ENCODE measurements around the gene CACNG4.
"Not testable (repeated sequence)": the region's sequence is repeated elsewhere in the genome, so short reads cannot be mapped to it uniquely, and the experiment has no call there.

- TF ChIP-seq CTCF (IDR thresholded peaks at IDR 0.05; ENCODE audit: poor library complexity, severe bottlenecking); RAD21 (conservative IDR thresholded peaks at IDR 0.05); TAF1 (IDR thresholded peaks at IDR 0.05; ENCODE audit: low read depth); REST (IDR thresholded peaks at IDR 0.05; ENCODE audit: borderline replicate concordance); EP300 (conservative IDR thresholded peaks at IDR 0.05; ENCODE audit: poor library complexity, severe bottlenecking); POLR2AphosphoS5 (IDR thresholded peaks at IDR 0.05): not testable (repeated sequence)
Measured at GRCh38 chr17:67041119-67041518, 76.6 kb downstream of the CACNG4 start.

All from neural cell (in vitro differentiated cells).